Suprapubic skin (tissue), 4 donors: ENCODE measurements around the gene FAM120AOS. TPM values are rescaled to one million over a fixed set of nuclear protein-coding genes. Genes with fewer than 3 reads are reported as not detected.

Experiments used
- DNase-seq, 2 donors: peaks; one replicate each; pipeline ENCODE4 v3.0.0-alpha.2; 2019; ENCODE audit warnings: low spot score in 2 of 2
- H3K27ac ChIP-seq: fragments of 200-600 bp; sonication (generic); one replicate; pipeline ENCODE4 v1.5.1; 2019
- H3K27me3 ChIP-seq: fragments of 200-600 bp; sonication (generic); one replicate; pipeline ENCODE4 v1.5.1; 2019
- H3K36me3 ChIP-seq: fragments of 200-600 bp; sonication (generic); one replicate; pipeline ENCODE4 v1.5.1; 2019
- H3K4me1 ChIP-seq: fragments of 200-600 bp; sonication (generic); one replicate; pipeline ENCODE4 v1.5.1; 2019
- H3K4me3 ChIP-seq: fragments of 200-600 bp; sonication (generic); one replicate; pipeline ENCODE4 v1.5.1; 2019; ENCODE audit warnings: mild to moderate bottlenecking
- H3K9me3 ChIP-seq: fragments of 200-600 bp; sonication (generic); one replicate; pipeline ENCODE4 v1.5.1; 2019
- EP300 ChIP-seq: sonication (generic); formaldehyde crosslinking; IDR thresholded peaks from one replicate; pipeline ENCODE4 v1.6.1; 2017; ENCODE audit warnings: antibody characterized with exemption
- POLR2A ChIP-seq, 2 donors: fragments of 450-650 bp; IDR thresholded peaks; one replicate each; pipeline ENCODE4 v1.6.1; 2017; ENCODE audit warnings: antibody characterized with exemption in 2 of 2, mild to moderate bottlenecking in 2 of 2, moderate library complexity in 2 of 2
- POLR2AphosphoS5 ChIP-seq, 3 donors: sonication (generic); formaldehyde crosslinking; IDR thresholded peaks; one replicate each; pipeline ENCODE4 v1.6.1; 2017; ENCODE audit warnings: antibody characterized with exemption in 3 of 3
- WGBS: methylation state at CpG from one replicate; pipeline ENCODE4 v1.1.5; 2018; 5-methylcytosine and 5-hydroxymethylcytosine counted together
- total RNA-seq, 4 donors: library from RNA; depleted of rRNA; stranded (reverse); fragments of >200 nt; gene quantifications; one replicate each; pipeline ENCODE4 v1.1.0, GENCODE V29; 2016
- TF ChIP-seq, protein P1 (sequence below), 2 donors: fragments of 200-600 bp in 1 of 2; fragments of 450-650 bp in 1 of 2; sonication (generic) in 1 of 2; IDR thresholded peaks; one replicate each; pipeline ENCODE4 v1.5.1; 2016 to 2019; ENCODE audit warnings: antibody characterized with exemption in 2 of 2, mild to moderate bottlenecking in 1 of 2, moderate library complexity in 1 of 2

Gene FAM120AOS
- total RNA-seq, 4 donors from 2014 or later, result 33.0 to 66.9 (median 34.2) TPM

DNA sequence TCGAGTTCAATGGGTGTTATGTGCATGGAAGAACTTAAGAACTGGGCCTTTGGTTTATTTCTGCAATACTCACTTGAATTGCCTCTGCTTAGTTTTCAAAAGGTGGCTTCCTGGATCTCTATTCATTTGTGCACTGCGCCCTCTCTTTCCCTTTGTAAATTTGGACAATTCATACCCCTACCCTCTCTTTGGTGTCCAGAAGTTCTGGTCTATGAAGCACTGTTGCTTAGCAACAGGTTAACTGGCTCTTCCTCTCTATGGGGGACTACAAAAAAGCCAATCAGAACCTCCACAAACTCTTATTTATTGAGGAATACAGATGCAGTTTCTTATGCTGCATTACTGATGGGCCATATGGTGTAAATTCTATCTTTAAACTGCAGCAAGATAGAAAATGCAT is 15.4 kb downstream of the FAM120AOS start:
- 76% methylated on average over 2 of the region's 2 CpGs for WGBS
- TF ChIP-seq POLR2A (IDR thresholded peaks at IDR 0.05) (no peak), POLR2AphosphoS5 (IDR thresholded peaks at IDR 0.05) (no peak)
- TF ChIP-seq, protein P1, sequence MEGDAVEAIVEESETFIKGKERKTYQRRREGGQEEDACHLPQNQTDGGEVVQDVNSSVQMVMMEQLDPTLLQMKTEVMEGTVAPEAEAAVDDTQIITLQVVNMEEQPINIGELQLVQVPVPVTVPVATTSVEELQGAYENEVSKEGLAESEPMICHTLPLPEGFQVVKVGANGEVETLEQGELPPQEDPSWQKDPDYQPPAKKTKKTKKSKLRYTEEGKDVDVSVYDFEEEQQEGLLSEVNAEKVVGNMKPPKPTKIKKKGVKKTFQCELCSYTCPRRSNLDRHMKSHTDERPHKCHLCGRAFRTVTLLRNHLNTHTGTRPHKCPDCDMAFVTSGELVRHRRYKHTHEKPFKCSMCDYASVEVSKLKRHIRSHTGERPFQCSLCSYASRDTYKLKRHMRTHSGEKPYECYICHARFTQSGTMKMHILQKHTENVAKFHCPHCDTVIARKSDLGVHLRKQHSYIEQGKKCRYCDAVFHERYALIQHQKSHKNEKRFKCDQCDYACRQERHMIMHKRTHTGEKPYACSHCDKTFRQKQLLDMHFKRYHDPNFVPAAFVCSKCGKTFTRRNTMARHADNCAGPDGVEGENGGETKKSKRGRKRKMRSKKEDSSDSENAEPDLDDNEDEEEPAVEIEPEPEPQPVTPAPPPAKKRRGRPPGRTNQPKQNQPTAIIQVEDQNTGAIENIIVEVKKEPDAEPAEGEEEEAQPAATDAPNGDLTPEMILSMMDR (IDR thresholded peaks at IDR 0.05), result no peak

GRCh38 chr9:93436655-93437407 is 16.6 kb downstream of the FAM120AOS start:
- DNase-seq, result no peak
- TF ChIP-seq POLR2AphosphoS5 (IDR thresholded peaks at IDR 0.05), result no peak
- TF ChIP-seq POLR2A (IDR thresholded peaks at IDR 0.05), result no peak
- no peak for TF ChIP-seq EP300
- TF ChIP-seq, protein P1 (IDR thresholded peaks at IDR 0.05), result no peak
- H3K36me3 ChIP-seq, result no peaks in the 10 kb centered on the region
- no peaks in the 10 kb centered on the region for H3K4me1 ChIP-seq
- H3K4me3 ChIP-seq, result no peak overlapping the region
- WGBS, result 91% methylated on average over 7 of the region's 7 CpGs
- H3K9me3 ChIP-seq, result no peaks in the 10 kb centered on the region
- H3K27ac ChIP-seq, result no peak overlapping the region
- H3K27me3 ChIP-seq, result no peaks in the 10 kb centered on the region

More for the DNA sequence above, 15.4 kb downstream of the FAM120AOS start:
- no peak overlapping the region for H3K27ac ChIP-seq
- H3K4me3 ChIP-seq, result no peak overlapping the region
- H3K4me1 ChIP-seq, result no peaks in the 10 kb centered on the region
- H3K27me3 ChIP-seq, result no peaks in the 10 kb centered on the region
- DNase-seq, result no peak
- no peaks in the 10 kb centered on the region for H3K9me3 ChIP-seq
- no peaks in the 10 kb centered on the region for H3K36me3 ChIP-seq

GRCh38 chr9:93436218-93436617 is 17.2 kb downstream of the FAM120AOS start:
- DNase-seq, result no peak
- no peak overlapping the region for H3K27ac ChIP-seq
- H3K4me1 ChIP-seq, result no peaks in the 10 kb centered on the region
- TF ChIP-seq EP300, result no peak
- no peak for TF ChIP-seq POLR2AphosphoS5 (IDR thresholded peaks at IDR 0.05)
- TF ChIP-seq, protein P1 (IDR thresholded peaks at IDR 0.05), result no peak
- TF ChIP-seq POLR2A (IDR thresholded peaks at IDR 0.05), result no peak
- 79% methylated on average over 6 of the region's 6 CpGs for WGBS
- H3K9me3 ChIP-seq, result no peaks in the 10 kb centered on the region
- no peaks in the 10 kb centered on the region for H3K36me3 ChIP-seq
- H3K4me3 ChIP-seq, result no peak overlapping the region
- H3K27me3 ChIP-seq, result no peaks in the 10 kb centered on the region

- WGBS, result 91% methylated on average over 8 of the region's 8 CpGs
- Histone ChIP-seq H3K27me3 (no peaks in the 10 kb centered on the region), H3K4me3 (no peak overlapping the region), H3K27ac (no peak overlapping the region), H3K36me3 (no peaks in the 10 kb centered on the region), H3K9me3 (no peaks in the 10 kb centered on the region), H3K4me1 (no peaks in the 10 kb centered on the region)
- TF ChIP-seq, protein P1 (IDR thresholded peaks at IDR 0.05), result no peak
- TF ChIP-seq POLR2AphosphoS5 (IDR thresholded peaks at IDR 0.05), result no peak
- no peak for TF ChIP-seq EP300
- no peak for TF ChIP-seq POLR2A (IDR thresholded peaks at IDR 0.05)
- no peak for DNase-seq
These were observed 18.0 kb downstream of the FAM120AOS start for GRCh38 chr9:93435386-93435785.

DNA sequence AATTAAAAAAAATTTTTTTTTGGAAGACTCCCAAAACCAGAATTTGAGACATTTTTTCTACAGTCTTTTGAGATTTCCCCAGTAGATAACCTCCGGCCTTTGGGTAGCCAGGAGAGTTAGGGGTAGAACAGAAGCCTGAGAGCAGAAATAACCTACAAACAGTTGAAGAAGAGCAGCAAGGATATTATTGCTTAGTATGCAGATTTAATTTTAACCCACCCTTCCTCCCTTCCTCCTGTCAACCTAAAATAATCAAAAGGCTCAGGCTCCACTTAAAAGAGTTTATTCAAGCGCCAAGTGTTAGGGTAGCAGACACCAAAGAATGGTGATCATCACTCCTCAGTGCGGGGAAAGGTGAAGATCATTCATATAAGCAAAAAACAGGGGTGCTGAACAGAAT is 19.3 kb downstream of the FAM120AOS start:
- Histone ChIP-seq H3K4me1 (no peaks in the 10 kb centered on the region), H3K9me3 (no peaks in the 10 kb centered on the region), H3K4me3 (no peak overlapping the region), H3K27ac (no peak overlapping the region), H3K36me3 (no peaks in the 10 kb centered on the region), H3K27me3 (no peaks in the 10 kb centered on the region)
- DNase-seq, result no peak
- 92% methylated on average over 3 of the region's 3 CpGs for WGBS
- no peak for TF ChIP-seq POLR2A (IDR thresholded peaks at IDR 0.05)
- no peak for TF ChIP-seq EP300
- no peak for TF ChIP-seq POLR2AphosphoS5 (IDR thresholded peaks at IDR 0.05)
- TF ChIP-seq, protein P1 (IDR thresholded peaks at IDR 0.05), result no peak
